OCI-LY7 (cell line): ENCODE data around the gene LAMB3. TPM values are rescaled to one million over a fixed set of nuclear protein-coding genes. Genes with fewer than 3 reads are reported as not detected.

Experiments
- BruUV-seq: library from RNA; stranded (reverse); fragments of 400-500 nt; replicated peaks from 2 replicates; lab custom pipeline; 2021; lab: Mats Ljungman, UMichigan
- CTCF ChIA-PET: fragments of 300-600 bp; sonication (Branson Sonifier 250); formaldehyde crosslinking; loops from one replicate; lab custom pipeline; 2022; ENCODE audit warnings: antibody characterized with exemption; ENCODE audit not compliant: unreplicated experiment; lab: Charles Lee
- POLR2A ChIA-PET: fragments of 300-600 bp; sonication (Branson Sonifier 250); formaldehyde crosslinking; loops from one replicate; lab custom pipeline; 2022; ENCODE audit warnings: antibody characterized with exemption; lab: Charles Lee
- DNase-seq: peaks from one replicate; pipeline ENCODE4 v3.0.0-alpha.2; 2015; ENCODE audit warnings: low spot score
- H2AFZ ChIP-seq: fragments of 200-600 bp; sonication (generic), shearing (Covaris generic); 2 replicates; pipeline ENCODE4 v1.6.1; 2014; ENCODE audit warnings: mild to moderate bottlenecking, antibody characterized with exemption, low read length, moderate library complexity
- H3K27ac ChIP-seq: fragments of 200-600 bp; sonication (generic); 2 replicates; pipeline ENCODE4 v1.5.1; 2014; ENCODE audit warnings: mixed run types, low read depth, mild to moderate bottlenecking, moderate library complexity, low read length, inconsistent platforms; ENCODE audit not compliant: poor library complexity, severe bottlenecking
- H3K36me3 ChIP-seq: fragments of 200-600 bp; sonication (generic); 2 replicates; pipeline ENCODE4 v1.6.1; 2014; ENCODE audit warnings: mild to moderate bottlenecking, antibody characterized with exemption, low read length, moderate library complexity, mixed read lengths; ENCODE audit not compliant: insufficient read depth
- H3K4me1 ChIP-seq: fragments of 200-600 bp; sonication (generic); 2 replicates; pipeline ENCODE4 v1.5.1; 2014; ENCODE audit warnings: mild to moderate bottlenecking, low read length; ENCODE audit not compliant: insufficient read depth, poor library complexity, severe bottlenecking
- H3K4me2 ChIP-seq: fragments of 200-600 bp; sonication (generic); 2 replicates; pipeline ENCODE4 v1.6.1; 2014; ENCODE audit warnings: mild to moderate bottlenecking, low read length
- H3K4me3 ChIP-seq: fragments of 200-600 bp; sonication (generic); 2 replicates; pipeline ENCODE4 v1.5.1; 2014; ENCODE audit warnings: mild to moderate bottlenecking, low read depth, low read length; ENCODE audit not compliant: poor library complexity, severe bottlenecking
- H3K79me2 ChIP-seq: fragments of 200-600 bp; sonication (generic); 2 replicates; pipeline ENCODE4 v1.6.1; 2016; ENCODE audit warnings: low read depth, mild to moderate bottlenecking, low read length, moderate library complexity, mixed read lengths; ENCODE audit not compliant: insufficient read depth
- H3K9me2 ChIP-seq: fragments of 200-600 bp; sonication (generic); 2 replicates; pipeline ENCODE4 v1.6.1; 2016; ENCODE audit warnings: mild to moderate bottlenecking, low read length, mixed read lengths; ENCODE audit not compliant: insufficient read depth
- H3K9me3 ChIP-seq: fragments of 200-600 bp; sonication (generic); 2 replicates; pipeline ENCODE4 v1.6.1; 2014; ENCODE audit warnings: mild to moderate bottlenecking, mixed run types, low read length, mixed read lengths
- H4K20me1 ChIP-seq: fragments of 200-600 bp; sonication (generic); 2 replicates; pipeline ENCODE4 v1.6.1; 2014; ENCODE audit warnings: mild to moderate bottlenecking, antibody characterized with exemption, low read length, moderate library complexity, mixed read lengths; ENCODE audit not compliant: insufficient read depth
- CTCF ChIP-seq: fragments of 200-600 bp; sonication (generic); conservative IDR thresholded peaks from 2 replicates; pipeline ENCODE4 v1.5.1; 2014; ENCODE audit warnings: mild to moderate bottlenecking, antibody characterized with exemption, low read length, moderate library complexity, mixed read lengths
- EZH2phosphoT487 ChIP-seq: fragments of 200-600 bp; sonication (generic); IDR thresholded peaks from 2 replicates; pipeline ENCODE4 v1.6.1; 2018; ENCODE audit warnings: low read depth, borderline replicate concordance, mild to moderate bottlenecking, mixed run types, antibody characterized with exemption, low read length, moderate library complexity, mixed read lengths
- intact Hi-C: fragments of 100-400 bp; cut with micrococcal nuclease; formaldehyde crosslinking; loops from one replicate; pipeline ENCODE4 v1.10.0; 2022; ENCODE audit not compliant: unreplicated experiment
- total RNA-seq, 2 experiments: library from RNA; depleted of rRNA in 1 of 2; stranded (reverse); fragments of >200 nt in 1 of 2; shearing (Covaris generic) in 1 of 2; gene quantifications; 2 replicates each; pipeline ENCODE4 v1.2.3, GENCODE V29; 2014 to 2022

LAMB3 gene
- total RNA-seq, 2 experiments from 2014 or later: 0.41 to 0.46 TPM

- BruUV-seq: no TSS peak
- Histone ChIP-seq H3K4me3 (no peak overlapping the region), H3K79me2 (no peaks in the 10 kb centered on the region), H3K4me1 (no peaks in the 10 kb centered on the region), H3K36me3 (no peaks in the 10 kb centered on the region), H3K4me2 (no peak overlapping the region), H3K9me3 (no peaks in the 10 kb centered on the region), H3K9me2 (no peaks in the 10 kb centered on the region), H3K27ac (no peak overlapping the region), H4K20me1 (no peaks in the 10 kb centered on the region), H2AFZ (no peak overlapping the region)
- ChIA-PET CTCF (no interaction called here), POLR2A (no interaction called here)
- no peak for DNase-seq
- intact Hi-C loops: no loop called here
- TF ChIP-seq CTCF (no peak), EZH2phosphoT487 (no peak)
Measured at GRCh38 chr1:209616366-209617046, 35.7 kb downstream of the LAMB3 start.

GRCh38 chr1:209614906-209615305 lies 37.3 kb downstream of the LAMB3 start:
- no peaks in the 10 kb centered on the region for H3K9me3 ChIP-seq
- H3K27ac ChIP-seq: no peak overlapping the region
- H4K20me1 ChIP-seq: no peaks in the 10 kb centered on the region
- TF ChIP-seq EZH2phosphoT487 (no peak), CTCF (no peak)
- H3K4me3 ChIP-seq: no peak overlapping the region
- ChIA-PET POLR2A (no interaction called here), CTCF (no interaction called here)
- no peaks in the 10 kb centered on the region for H3K9me2 ChIP-seq
- H3K4me1 ChIP-seq: no peaks in the 10 kb centered on the region
- H3K36me3 ChIP-seq: no peaks in the 10 kb centered on the region
- H3K4me2 ChIP-seq: no peak overlapping the region
- H3K79me2 ChIP-seq: no peaks in the 10 kb centered on the region
- DNase-seq: no peak
- H2AFZ ChIP-seq: no peak overlapping the region
- intact Hi-C loops: no loop called here
- BruUV-seq: no TSS peak

- CTCF ChIA-PET: no interaction called here
- BruUV-seq: no TSS peak
Measured at GRCh38 chr1:209614151-209614420, 38.1 kb downstream of the LAMB3 start.

More at GRCh38 chr1:209614151-209614420, 38.1 kb downstream of the LAMB3 start:
- Histone ChIP-seq H3K9me2 (no peaks in the 10 kb centered on the region), H3K4me1 (no peaks in the 10 kb centered on the region), H4K20me1 (no peaks in the 10 kb centered on the region), H2AFZ (no peak overlapping the region), H3K27ac (no peak overlapping the region), H3K4me3 (no peak overlapping the region), H3K4me2 (no peak overlapping the region), H3K9me3 (no peaks in the 10 kb centered on the region), H3K79me2 (no peaks in the 10 kb centered on the region), H3K36me3 (no peaks in the 10 kb centered on the region)
- POLR2A ChIA-PET: no interaction called here
- TF ChIP-seq CTCF (no peak), EZH2phosphoT487 (no peak)
- intact Hi-C loops: no loop called here
- DNase-seq: no peak
